HEK293 (cell line): ENCODE measurements around the gene CYTH3.
A peak's percentile ranks its signal among the peaks of the same experiment; 100 is the strongest.

Experiments
- CTCF ChIA-PET: fragments of 350-600 bp; formaldehyde crosslinking; extraction: SDS; loops from one replicate; lab custom pipeline; 2021; ENCODE audit warnings: antibody characterized with exemption; lab: Yijun Ruan, JAX
- POLR2A ChIA-PET: fragments of 300-600 bp; formaldehyde crosslinking; extraction: SDS; loops from one replicate; lab custom pipeline; 2020; ENCODE audit warnings: antibody characterized with exemption, inconsistent platforms; lab: Yijun Ruan, JAX
- H3K27ac ChIP-seq: fragments of 200-500 bp; sonication (Bioruptor generic); 2 replicates; pipeline ENCODE4 v1.5.1; 2014; ENCODE audit warnings: low read depth, low read length, control low read depth, inconsistent platforms; ENCODE audit errors: extremely low read depth
- H3K36me3 ChIP-seq, 2 experiments: fragments of 200-500 bp in 1 of 2; sonication (Bioruptor generic) in 1 of 2; 1 replicate in 1 of 2; 2 replicates in 1 of 2; pipeline ENCODE4 v1.5.1; 2014 to 2017; ENCODE audit warnings: inconsistent platforms in 2 of 2, low read length in 2 of 2; ENCODE audit not compliant: control insufficient read depth in 2 of 2, insufficient read depth in 1 of 2
- H3K4me1 ChIP-seq: fragments of 200-500 bp; sonication (Bioruptor generic); 2 replicates; pipeline ENCODE4 v1.5.1; 2014; ENCODE audit warnings: mild to moderate bottlenecking, low read length, inconsistent platforms; ENCODE audit not compliant: control insufficient read depth, insufficient read depth
- H3K4me3 ChIP-seq: 2 replicates; pipeline ENCODE4 v1.5.1; 2011; ENCODE audit warnings: low read depth, mild to moderate bottlenecking, control low read depth, low read length, moderate library complexity
- H3K9me3 ChIP-seq: fragments of 200-500 bp; sonication (Bioruptor generic); 2 replicates; pipeline ENCODE4 v1.5.1; 2014; ENCODE audit warnings: low read depth, low read length, inconsistent platforms; ENCODE audit not compliant: control insufficient read depth, insufficient read depth
- CTCF ChIP-seq: fragments of 450-650 bp; formaldehyde crosslinking; IDR thresholded peaks from 2 replicates; pipeline ENCODE4 v1.5.1; 2016; ENCODE audit warnings: missing biosample characterization, missing genetic modification characterization
- GFI1B ChIP-seq: fragments of 450-650 bp; formaldehyde crosslinking; IDR thresholded peaks from 2 replicates; pipeline ENCODE4 v1.5.1; 2016; ENCODE audit warnings: missing biosample characterization, missing genetic modification characterization
- SALL2 ChIP-seq: fragments of 450-650 bp; formaldehyde crosslinking; IDR thresholded peaks from 2 replicates; pipeline ENCODE4 v1.5.0; 2017; ENCODE audit warnings: missing biosample characterization, mild to moderate bottlenecking, missing genetic modification characterization, borderline replicate concordance
- SETDB1 ChIP-seq: IDR thresholded peaks from one replicate; pipeline ENCODE4 v1.6.1; 2017; ENCODE audit warnings: mild to moderate bottlenecking, low read length, moderate library complexity, mixed read lengths; ENCODE audit not compliant: insufficient read length
- TCF7L2 ChIP-seq: IDR thresholded peaks from 2 replicates; pipeline ENCODE4 v1.6.1; 2011; ENCODE audit warnings: low read depth, mild to moderate bottlenecking, inconsistent platforms, low read length, moderate library complexity, borderline replicate concordance
- WT1 ChIP-seq: fragments of 450-650 bp; formaldehyde crosslinking; IDR thresholded peaks from 2 replicates; pipeline ENCODE4 v1.5.1; 2016; ENCODE audit warnings: missing biosample characterization, missing genetic modification characterization
- YY1 ChIP-seq: fragments of 450-650 bp; formaldehyde crosslinking; IDR thresholded peaks from 2 replicates; pipeline ENCODE4 v1.5.1; 2018; ENCODE audit warnings: missing biosample characterization, missing genetic modification characterization
- ZBTB7A ChIP-seq: fragments of 450-650 bp; formaldehyde crosslinking; IDR thresholded peaks from 2 replicates; pipeline ENCODE4 v1.5.1; 2016; ENCODE audit warnings: low read depth, missing biosample characterization, missing genetic modification characterization
- ZEB2 ChIP-seq: fragments of 450-650 bp; formaldehyde crosslinking; IDR thresholded peaks from 2 replicates; pipeline ENCODE4 v1.5.1; 2016; ENCODE audit warnings: missing biosample characterization, missing genetic modification characterization
- ZFP3 ChIP-seq: fragments of 450-650 bp; formaldehyde crosslinking; IDR thresholded peaks from 2 replicates; pipeline ENCODE4 v1.5.1; 2016; ENCODE audit warnings: low read depth, missing biosample characterization, missing genetic modification characterization
- ZNF10 ChIP-seq: fragments of 450-650 bp; formaldehyde crosslinking; IDR thresholded peaks from 2 replicates; pipeline ENCODE4 v1.5.1; 2017; ENCODE audit warnings: missing biosample characterization, missing genetic modification characterization
- ZNF16 ChIP-seq: fragments of 450-650 bp; formaldehyde crosslinking; IDR thresholded peaks from 2 replicates; pipeline ENCODE4 v1.5.1; 2016; ENCODE audit warnings: low read depth, missing biosample characterization, missing genetic modification characterization
- ZNF174 ChIP-seq: fragments of 450-650 bp; formaldehyde crosslinking; IDR thresholded peaks from 2 replicates; pipeline ENCODE4 v1.5.0; 2017; ENCODE audit warnings: missing biosample characterization, mild to moderate bottlenecking, missing genetic modification characterization
- ZNF18 ChIP-seq: fragments of 450-650 bp; formaldehyde crosslinking; IDR thresholded peaks from 2 replicates; pipeline ENCODE4 v1.5.1; 2016; ENCODE audit warnings: missing biosample characterization, missing genetic modification characterization
- ZNF19 ChIP-seq: fragments of 450-650 bp; formaldehyde crosslinking; IDR thresholded peaks from 2 replicates; pipeline ENCODE4; 2016; ENCODE audit warnings: missing biosample characterization, missing genetic modification characterization, low read depth
- ZNF239 ChIP-seq: fragments of 450-650 bp; formaldehyde crosslinking; IDR thresholded peaks from 2 replicates; pipeline ENCODE4 v1.5.1; 2016; ENCODE audit warnings: missing biosample characterization, missing genetic modification characterization
- ZNF335 ChIP-seq: fragments of 450-650 bp; formaldehyde crosslinking; conservative IDR thresholded peaks from 2 replicates; pipeline ENCODE4 v1.5.1; 2016; ENCODE audit warnings: missing biosample characterization, missing genetic modification characterization
- ZNF362 ChIP-seq: fragments of 450-650 bp; formaldehyde crosslinking; IDR thresholded peaks from 2 replicates; pipeline ENCODE4 v1.5.1; 2016; ENCODE audit warnings: missing biosample characterization, missing genetic modification characterization
- ZNF548 ChIP-seq: fragments of 450-650 bp; formaldehyde crosslinking; IDR thresholded peaks from 2 replicates; pipeline ENCODE4 v1.5.1; 2016; ENCODE audit warnings: missing biosample characterization, missing genetic modification characterization
- ZNF555 ChIP-seq: fragments of 450-650 bp; formaldehyde crosslinking; conservative IDR thresholded peaks from 2 replicates; pipeline ENCODE4 v1.5.1; 2017; ENCODE audit warnings: missing biosample characterization, mild to moderate bottlenecking, missing genetic modification characterization, inconsistent platforms
- ZNF580 ChIP-seq: fragments of 450-650 bp; formaldehyde crosslinking; IDR thresholded peaks from 2 replicates; pipeline ENCODE4 v1.5.1; 2016; ENCODE audit warnings: missing biosample characterization, missing genetic modification characterization
- ZNF585B ChIP-seq: fragments of 450-650 bp; formaldehyde crosslinking; IDR thresholded peaks from 2 replicates; pipeline ENCODE4 v1.5.1; 2016; ENCODE audit warnings: missing biosample characterization, missing genetic modification characterization
- ZNF610 ChIP-seq: fragments of 450-650 bp; formaldehyde crosslinking; IDR thresholded peaks from 2 replicates; pipeline ENCODE4 v1.5.1; 2016; ENCODE audit warnings: missing biosample characterization, missing genetic modification characterization, borderline replicate concordance
- ZNF621 ChIP-seq: fragments of 450-650 bp; formaldehyde crosslinking; IDR thresholded peaks from 2 replicates; pipeline ENCODE4 v1.5.1; 2017; ENCODE audit warnings: missing biosample characterization, missing genetic modification characterization
- ZNF623 ChIP-seq: fragments of 450-650 bp; formaldehyde crosslinking; IDR thresholded peaks from 2 replicates; pipeline ENCODE4 v1.5.1; 2016; ENCODE audit warnings: missing biosample characterization, missing genetic modification characterization
- ZNF629 ChIP-seq: fragments of 450-650 bp; formaldehyde crosslinking; IDR thresholded peaks from 2 replicates; pipeline ENCODE4 v1.5.1; 2017; ENCODE audit warnings: missing biosample characterization, missing genetic modification characterization
- ZNF645 ChIP-seq: fragments of 450-650 bp; formaldehyde crosslinking; IDR thresholded peaks from 2 replicates; pipeline ENCODE4; 2016; ENCODE audit warnings: missing biosample characterization, missing genetic modification characterization
- ZNF654 ChIP-seq: fragments of 450-650 bp; formaldehyde crosslinking; IDR thresholded peaks from 2 replicates; pipeline ENCODE4 v1.5.1; 2016; ENCODE audit warnings: low read depth, missing biosample characterization, missing genetic modification characterization
- ZNF660 ChIP-seq: fragments of 450-650 bp; IDR thresholded peaks from 2 replicates; pipeline ENCODE4 v1.5.1; 2018; ENCODE audit warnings: missing biosample characterization, mild to moderate bottlenecking, missing genetic modification characterization
- ZNF768 ChIP-seq: fragments of 450-650 bp; formaldehyde crosslinking; IDR thresholded peaks from 2 replicates; pipeline ENCODE4 v1.5.1; 2018; ENCODE audit warnings: missing biosample characterization, mild to moderate bottlenecking, missing genetic modification characterization
- ZNF785 ChIP-seq: fragments of 450-650 bp; formaldehyde crosslinking; IDR thresholded peaks from 2 replicates; pipeline ENCODE4 v1.5.1; 2016; ENCODE audit warnings: missing biosample characterization, missing genetic modification characterization
- ZNF791 ChIP-seq: fragments of 450-650 bp; formaldehyde crosslinking; IDR thresholded peaks from 2 replicates; pipeline ENCODE4 v1.5.1; 2016; ENCODE audit warnings: missing biosample characterization, missing genetic modification characterization

CYTH3 gene

GRCh38 chr7:6160191-6160623 is 112.2 kb downstream of the CYTH3 start:
- CTCF ChIA-PET = interaction anchor here (0.5 to 1.7 kb wide), 23 partner anchors 9 to 1440 kb away, joined by 3 to 24 read pairs (median 4); no protein-coding TSS in a partner anchor
- H3K36me3 ChIP-seq = peaks cover 27 to 72% of the 10 kb centered on the region in 2 experiments
- POLR2A ChIA-PET = no interaction called here
- no peak overlapping the region for H3K27ac ChIP-seq
- H3K4me3 ChIP-seq = no peak overlapping the region
- TF ChIP-seq CTCF (tag by site-specific recombination) = peak; percentile 59
- TF ChIP-seq WT1 (tag by site-specific recombination) = no peak
- TF ChIP-seq YY1 (tag by site-specific recombination) = no peak
- no peak for TF ChIP-seq ZNF623 (tag by site-specific recombination)
- TF ChIP-seq ZNF174 (tag by site-specific recombination) = no peak
- TF ChIP-seq GFI1B (tag by site-specific recombination) = no peak
- TF ChIP-seq ZNF555 = no peak
- TF ChIP-seq ZNF19 (tag by site-specific recombination) = no peak
- TF ChIP-seq ZNF16 = no peak
- peak; percentile 19; the same call in 1 of the 2 replicates for TF ChIP-seq ZNF654 (tag by site-specific recombination)
- TF ChIP-seq ZNF629 (tag by site-specific recombination) = no peak
- TF ChIP-seq ZNF585B (tag by site-specific recombination) = no peak
- TF ChIP-seq ZNF580 = no peak
- TF ChIP-seq ZNF362 (tag by site-specific recombination) = no peak
- TF ChIP-seq ZNF10 (tag by site-specific recombination) = no peak
- no peak for TF ChIP-seq ZNF548 (tag by site-specific recombination)
- TF ChIP-seq ZNF660 = no peak
- TF ChIP-seq, all 188 proteins: peak for 2
- Histone ChIP-seq H3K4me1 (no peaks in the 10 kb centered on the region), H3K9me3 (no peaks in the 10 kb centered on the region)

- peaks cover 30 to 76% of the 10 kb centered on the region in 2 experiments for H3K36me3 ChIP-seq
- H3K4me3 ChIP-seq = no peak overlapping the region
- H3K27ac ChIP-seq = no peak overlapping the region
- no peaks in the 10 kb centered on the region for H3K4me1 ChIP-seq
- H3K9me3 ChIP-seq = no peaks in the 10 kb centered on the region
- ChIA-PET POLR2A (no interaction called here), CTCF (interaction anchor here (0.6 to 1.7 kb wide), 12 partner anchors 8 to 226 kb away, joined by 3 to 24 read pairs (median 4); no protein-coding TSS in a partner anchor)
- TF ChIP-seq ZNF10 (tag by site-specific recombination) (no peak), ZNF621 (no peak), TCF7L2 (no peak), ZFP3 (tag by site-specific recombination) (no peak), ZNF791 (no peak), ZNF18 (tag by site-specific recombination) (no peak), ZNF239 (tag by site-specific recombination) (no peak), SALL2 (tag by site-specific recombination) (no peak), ZNF768 (tag by site-specific recombination) (no peak), ZNF610 (tag by site-specific recombination) (no peak), ZNF785 (no peak), SETDB1 (no peak), ZEB2 (tag by site-specific recombination) (no peak), ZNF335 (no peak), ZNF645 (tag by site-specific recombination) (no peak), ZBTB7A (tag by site-specific recombination) (no peak)
These were observed 112.8 kb downstream of the CYTH3 start for GRCh38 chr7:6159524-6160031.
